HAP-1 (cell line): Measurements from ENCODE around the gene ZNF236.
"Not testable (repeated sequence)": the region's sequence is repeated elsewhere in the genome, so short reads cannot be mapped to it uniquely, and the experiment has no call there.

Source experiments
- DNase-seq, 2 experiments: peaks; one replicate each; pipeline ENCODE4 v3.0.0-alpha.2; 2016 to 2020; ENCODE audit warnings: low spot score in 2 of 2
- H3K27me3 ChIP-seq: fragments of 250-450 bp; sonication (Bioruptor Pico); 2 replicates; pipeline ENCODE4 v1.5.1; 2020; ENCODE audit warnings: low read depth, mild to moderate bottlenecking, moderate library complexity
- H3K36me3 ChIP-seq: fragments of 250-450 bp; sonication (Bioruptor Pico); replicated peaks from 2 replicates; pipeline ENCODE4 v1.5.1; 2020; ENCODE audit warnings: mild to moderate bottlenecking
- H3K4me1 ChIP-seq: fragments of 250-450 bp; sonication (Bioruptor Pico); 2 replicates; pipeline ENCODE4 v1.5.1; 2020; ENCODE audit warnings: mild to moderate bottlenecking
- H3K4me3 ChIP-seq: fragments of 250-450 bp; sonication (Bioruptor Pico); 2 replicates; pipeline ENCODE4 v1.5.1; 2020; ENCODE audit warnings: mild to moderate bottlenecking, moderate library complexity
- H3K9me3 ChIP-seq: fragments of 250-450 bp; sonication (Bioruptor Pico); 2 replicates; pipeline ENCODE4 v1.5.1; 2020; ENCODE audit warnings: mild to moderate bottlenecking, moderate library complexity
- in situ Hi-C: fragments of 300-500 bp; cut with MboI; formaldehyde crosslinking; loops from 3 replicates; pipeline ENCODE4 v1.14.3; 2020; ENCODE audit warnings: low sequenced_read_pairs, inconsistent platforms, mixed read lengths

Gene ZNF236

GRCh38 chr18:76984193-76985155 is 162.1 kb downstream of the ZNF236 start:
- H3K36me3 ChIP-seq, result no peaks in the 10 kb centered on the region
- in situ Hi-C loops, result loop anchor here (5.0 kb wide), 1 partner anchor 177 kb away; no protein-coding TSS in a partner anchor
- no peaks in the 10 kb centered on the region for H3K9me3 ChIP-seq
- H3K4me3 ChIP-seq, result no peak overlapping the region
- no peaks in the 10 kb centered on the region for H3K27me3 ChIP-seq
- no peaks in the 10 kb centered on the region for H3K4me1 ChIP-seq
- no peak for DNase-seq

GRCh38 chr18:76985156-76985950 is 163.0 kb downstream of the ZNF236 start:
- no peak for DNase-seq
- Histone ChIP-seq H3K9me3 (no peaks in the 10 kb centered on the region), H3K4me1 (no peaks in the 10 kb centered on the region), H3K27me3 (no peaks in the 10 kb centered on the region), H3K36me3 (no peaks in the 10 kb centered on the region), H3K4me3 (no peak overlapping the region)
- in situ Hi-C loops, result no loop called here

GRCh38 chr18:76985951-76986236 is 163.5 kb downstream of the ZNF236 start:
- Histone ChIP-seq H3K4me3 (no peak overlapping the region), H3K9me3 (no peaks in the 10 kb centered on the region), H3K36me3 (no peaks in the 10 kb centered on the region), H3K4me1 (no peaks in the 10 kb centered on the region), H3K27me3 (no peaks in the 10 kb centered on the region)
- in situ Hi-C loops, result no loop called here
- no peak for DNase-seq

GRCh38 chr18:76986406-76986805 is 164.0 kb downstream of the ZNF236 start:
- Histone ChIP-seq H3K4me3 (no peak overlapping the region), H3K9me3 (no peaks in the 10 kb centered on the region), H3K36me3 (no peaks in the 10 kb centered on the region), H3K4me1 (no peaks in the 10 kb centered on the region), H3K27me3 (no peaks in the 10 kb centered on the region)
- in situ Hi-C loops, result no loop called here
- DNase-seq, result no peak

- in situ Hi-C loops, result no loop called here
- no peak for DNase-seq
- H3K27me3 ChIP-seq, result no peaks in the 10 kb centered on the region
- no peaks in the 10 kb centered on the region for H3K4me1 ChIP-seq
- H3K4me3 ChIP-seq, result no peak overlapping the region
- no peaks in the 10 kb centered on the region for H3K9me3 ChIP-seq
- no peaks in the 10 kb centered on the region for H3K36me3 ChIP-seq
These were observed 165.9 kb downstream of the ZNF236 start for GRCh38 chr18:76988031-76988826.

- Histone ChIP-seq H3K4me1 (no peaks in the 10 kb centered on the region), H3K36me3 (no peaks in the 10 kb centered on the region), H3K4me3 (no peak overlapping the region), H3K27me3 (no peaks in the 10 kb centered on the region), H3K9me3 (no peaks in the 10 kb centered on the region)
- DNase-seq, result no peak
- in situ Hi-C loops, result no loop called here
These were observed 166.7 kb downstream of the ZNF236 start for GRCh38 chr18:76988827-76989646.

GRCh38 chr18:76989647-76990190 is 167.4 kb downstream of the ZNF236 start:
- Histone ChIP-seq H3K4me1 (no peaks in the 10 kb centered on the region), H3K36me3 (no peaks in the 10 kb centered on the region), H3K9me3 (no peaks in the 10 kb centered on the region), H3K27me3 (no peaks in the 10 kb centered on the region), H3K4me3 (no peak overlapping the region)
- DNase-seq, result no peak
- in situ Hi-C loops, result no loop called here

- H3K27me3 ChIP-seq, H3K4me1 ChIP-seq, DNase-seq, H3K9me3 ChIP-seq, in situ Hi-C loops, H3K36me3 ChIP-seq, H3K4me3 ChIP-seq: not testable (repeated sequence)
These were observed 168.1 kb downstream of the ZNF236 start for GRCh38 chr18:76990343-76991020.

- DNase-seq, result no peak
- in situ Hi-C loops, result no loop called here
- 0 out of 2 replicates have a peak, but pooled peaks cover 3% of the 10 kb centered on the region for H3K4me1 ChIP-seq
- H3K36me3 ChIP-seq, result no peaks in the 10 kb centered on the region
- no peak overlapping the region for H3K4me3 ChIP-seq
- H3K27me3 ChIP-seq, result no peaks in the 10 kb centered on the region; the same call in 1 of the 2 replicates
- no peaks in the 10 kb centered on the region for H3K9me3 ChIP-seq
These were observed 168.8 kb downstream of the ZNF236 start for GRCh38 chr18:76991021-76991688.

- in situ Hi-C loops, result no loop called here
- Histone ChIP-seq H3K4me1 (0 out of 2 replicates have a peak, but pooled peaks cover 3% of the 10 kb centered on the region), H3K27me3 (no peaks in the 10 kb centered on the region; the same call in 1 of the 2 replicates), H3K36me3 (no peaks in the 10 kb centered on the region), H3K9me3 (no peaks in the 10 kb centered on the region), H3K4me3 (no peak overlapping the region)
- no peak for DNase-seq
These were observed 170.1 kb downstream of the ZNF236 start for GRCh38 chr18:76992226-76993084.

- DNase-seq, result no peak
- H3K36me3 ChIP-seq, result no peaks in the 10 kb centered on the region
- H3K4me3 ChIP-seq, result no peak overlapping the region
- H3K9me3 ChIP-seq, result no peaks in the 10 kb centered on the region
- no peaks in the 10 kb centered on the region; the same call in 1 of the 2 replicates for H3K27me3 ChIP-seq
- H3K4me1 ChIP-seq, result 0 out of 2 replicates have a peak, but pooled peaks cover 3% of the 10 kb centered on the region
- in situ Hi-C loops, result no loop called here
These were observed 170.7 kb downstream of the ZNF236 start for GRCh38 chr18:76993085-76993382.
